Right hindlimb (tissue), 1 donor: ENCODE data around the gene ULK2.

Experiments used
- DNase-seq: peaks from one replicate; pipeline ENCODE4 v3.0.0-alpha.2; 2018

The ULK2 gene

DNA sequence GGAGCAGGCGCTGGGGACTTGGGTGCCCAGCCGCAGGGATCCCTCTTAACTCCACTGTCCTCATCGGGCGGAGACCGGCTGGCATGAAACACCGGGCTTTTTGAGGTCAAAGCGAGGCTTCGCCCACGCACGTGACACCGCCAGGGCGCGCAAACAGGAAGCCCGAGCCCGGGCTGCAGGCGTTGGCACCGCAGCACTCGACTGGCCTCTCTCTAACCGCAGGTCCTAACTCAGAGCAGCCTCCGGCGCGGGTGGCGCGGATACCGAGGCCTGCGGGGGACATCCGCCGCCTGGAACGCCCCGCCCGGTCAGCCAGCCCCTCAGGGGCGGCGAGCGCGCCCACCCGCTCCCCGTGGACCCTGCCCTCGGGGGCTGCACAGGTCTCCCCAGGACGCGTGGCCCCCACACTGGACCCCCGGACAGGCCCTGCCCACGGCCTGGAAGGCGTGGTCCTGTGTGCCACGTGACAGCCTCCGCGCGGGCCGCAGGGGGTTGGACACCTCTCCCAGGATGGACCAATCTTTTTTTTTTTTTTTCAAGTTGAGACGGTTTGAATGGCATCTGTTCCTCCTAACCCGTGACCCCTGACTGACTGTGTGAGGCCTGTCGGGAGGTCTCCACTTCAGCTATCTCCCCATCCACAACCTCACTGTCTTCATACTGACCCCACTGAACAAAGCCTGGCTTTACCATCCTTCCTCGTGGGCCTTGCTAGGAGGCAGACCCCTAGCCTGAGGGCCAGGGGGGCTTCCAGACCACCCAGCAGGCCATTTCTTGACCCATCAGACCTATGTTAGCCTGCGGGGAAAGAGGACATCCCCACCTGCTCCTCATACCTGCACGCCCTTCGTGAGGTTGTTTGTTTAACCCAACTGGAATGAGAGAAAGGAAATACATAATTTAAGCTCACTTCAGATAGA is 143.0 kb downstream of the ULK2 start:
- no peak for DNase-seq

DNA sequence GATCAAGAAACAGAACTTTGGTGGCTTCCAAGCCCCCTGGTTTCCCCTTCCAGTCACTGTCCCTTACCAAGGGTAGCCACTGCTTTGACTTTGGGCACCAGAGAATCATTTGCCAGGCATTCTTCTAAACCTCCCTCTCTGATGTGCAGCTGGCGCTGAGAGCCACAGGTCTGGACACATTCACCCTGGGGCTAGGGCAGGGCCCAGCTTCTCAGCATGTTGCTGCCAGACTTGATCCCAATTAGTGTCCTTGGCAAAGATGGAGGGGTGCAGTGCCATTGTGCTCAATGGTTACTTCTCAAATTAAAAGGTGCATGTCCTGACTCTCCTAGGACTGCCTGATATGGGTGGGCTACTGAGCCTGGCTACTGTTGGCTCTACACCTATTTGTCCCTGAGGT is 143.8 kb downstream of the ULK2 start:
- no peak for DNase-seq
